HG02885 (cell line): ENCODE measurements around the gene NCF2.

Experiments
- ATAC-seq: cut with Tn5 transposase; IDR thresholded peaks from one replicate; pipeline ENCODE4 v1.9.1; 2021; ENCODE audit warnings: mild to moderate bottlenecking; ENCODE audit not compliant: unreplicated experiment, poor library complexity

NCF2 gene

DNA sequence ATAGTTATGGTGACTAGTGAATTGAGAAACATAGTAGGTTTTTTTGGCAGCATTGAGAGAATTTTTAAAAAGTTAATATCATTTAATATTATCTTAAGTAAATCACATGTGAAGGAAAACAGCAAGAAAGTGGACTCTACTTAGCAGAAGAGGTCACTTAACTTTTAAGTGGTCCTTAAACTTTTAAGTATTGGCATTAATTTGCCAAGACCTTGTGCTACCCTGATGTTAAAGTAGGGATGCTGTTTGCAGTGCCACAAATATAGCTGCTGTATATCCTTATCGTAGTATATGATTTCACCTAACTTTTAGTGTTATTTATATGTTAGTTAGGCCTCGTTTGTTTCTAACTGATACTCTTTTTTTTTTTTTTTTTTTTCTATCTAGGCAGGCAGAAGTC lies 77.8 kb downstream of the NCF2 start:
- no peak for ATAC-seq

DNA sequence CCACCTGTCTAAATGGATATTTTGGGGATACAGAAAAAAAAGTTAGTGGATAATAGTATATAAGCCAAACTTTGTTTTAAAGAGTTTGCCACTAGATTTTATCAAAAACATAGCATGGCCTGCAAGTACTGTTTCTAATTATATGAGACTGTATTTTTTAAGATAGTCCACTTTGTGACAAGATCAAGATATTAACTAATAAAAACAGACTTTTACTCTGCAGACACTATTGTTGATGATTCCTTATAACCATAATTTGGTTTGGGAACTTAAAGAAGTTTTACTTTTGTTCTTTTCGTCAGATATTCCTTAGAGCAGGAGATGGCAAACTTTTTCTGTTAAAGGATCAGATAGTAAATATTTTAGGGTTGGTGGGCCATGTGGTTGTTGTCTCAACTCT lies 81.6 kb downstream of the NCF2 start:
- no peak for ATAC-seq

DNA sequence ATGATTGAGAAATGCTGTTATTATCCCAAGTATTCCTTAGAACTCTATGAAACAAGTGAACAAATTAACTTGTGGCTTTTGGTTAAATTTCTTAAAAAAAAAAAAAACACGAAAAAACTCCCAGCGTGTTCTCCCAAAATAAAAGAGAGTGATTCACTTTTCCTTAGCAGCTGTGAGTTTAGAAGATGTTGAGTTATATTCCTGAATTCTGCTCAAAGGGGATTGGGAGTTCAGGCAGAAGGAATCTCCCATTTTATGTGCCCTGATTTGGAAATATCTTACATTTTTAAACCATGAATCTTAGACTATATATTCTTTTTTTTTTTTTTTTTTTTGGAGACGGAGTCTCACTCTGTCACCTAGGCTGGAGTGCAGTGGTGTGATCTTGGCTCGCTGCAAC lies 83.7 kb downstream of the NCF2 start:
- no peak for ATAC-seq
